Measurements from ENCODE around the gene NOS1.

Gene NOS1

GRCh38 chr12:117329756-117330155 lies 31.7 kb downstream of the NOS1 start:
- no peak overlapping the region for H3K4me3 ChIP-seq (replicated peaks in 1 of 2; ENCODE audit: low read depth in 2 of 2, low read length in 2 of 2)
- TF ChIP-seq CTCF (IDR thresholded peaks at IDR 0.05; ENCODE audit: low read depth, low read length): no peak
- DNase-seq (ENCODE audit: low read depth in 2 of 2): no peak

GRCh38 chr12:117328556-117329100 lies 32.8 kb downstream of the NOS1 start:
- no peak for TF ChIP-seq CTCF (IDR thresholded peaks at IDR 0.05; ENCODE audit: low read depth, low read length)
- H3K4me3 ChIP-seq (replicated peaks in 1 of 2; ENCODE audit: low read depth in 2 of 2, low read length in 2 of 2): no peak overlapping the region
- no peak for DNase-seq (ENCODE audit: low read depth in 2 of 2)

GRCh38 chr12:117322428-117322827 lies 39.0 kb downstream of the NOS1 start:
- TF ChIP-seq CTCF (IDR thresholded peaks at IDR 0.05; ENCODE audit: low read depth, low read length): no peak
- DNase-seq (ENCODE audit: low read depth in 2 of 2): no peak
- H3K4me3 ChIP-seq (replicated peaks in 1 of 2; ENCODE audit: low read depth in 2 of 2, low read length in 2 of 2): no peak overlapping the region

- no peak for TF ChIP-seq CTCF (IDR thresholded peaks at IDR 0.05; ENCODE audit: low read depth, low read length)
- no peak for DNase-seq (ENCODE audit: low read depth in 2 of 2)
- H3K4me3 ChIP-seq (replicated peaks in 1 of 2; ENCODE audit: low read depth in 2 of 2, low read length in 2 of 2): no peak overlapping the region
These were observed 39.9 kb downstream of the NOS1 start for GRCh38 chr12:117321572-117321971.

GRCh38 chr12:117318591-117318990 lies 42.8 kb downstream of the NOS1 start:
- no peak overlapping the region for H3K4me3 ChIP-seq (replicated peaks in 1 of 2; ENCODE audit: low read depth in 2 of 2, low read length in 2 of 2)
- no peak for TF ChIP-seq CTCF (IDR thresholded peaks at IDR 0.05; ENCODE audit: low read depth, low read length)
- DNase-seq (ENCODE audit: low read depth in 2 of 2): no peak

- no peak for TF ChIP-seq CTCF (IDR thresholded peaks at IDR 0.05; ENCODE audit: low read depth, low read length)
- no peak for DNase-seq (ENCODE audit: low read depth in 2 of 2)
- H3K4me3 ChIP-seq (replicated peaks in 1 of 2; ENCODE audit: low read depth in 2 of 2, low read length in 2 of 2): no peak overlapping the region
These were observed 45.1 kb downstream of the NOS1 start for GRCh38 chr12:117316336-117316735.

GRCh38 chr12:117313926-117314325 lies 47.5 kb downstream of the NOS1 start:
- no peak for TF ChIP-seq CTCF (IDR thresholded peaks at IDR 0.05; ENCODE audit: low read depth, low read length)
- no peak for DNase-seq (ENCODE audit: low read depth in 2 of 2)
- no peak overlapping the region for H3K4me3 ChIP-seq (replicated peaks in 1 of 2; ENCODE audit: low read depth in 2 of 2, low read length in 2 of 2)

All from cardiac fibroblast (primary cell).